Stimulated activated CD8-positive, alpha-beta memory T cell treated with anti-CD3 and anti-CD28 coated beads, Interleukin-12 subunit alpha, Interleukin-12 subunit beta, amount 100 ng/mL, for 1 hour (primary cell): Measurements from ENCODE around the gene SMYD4.
"Not testable (repeated sequence)": the region's sequence is repeated elsewhere in the genome, so short reads cannot be mapped to it uniquely, and the experiment has no call there.

Experiments used
- DNase-seq: peaks from one replicate; pipeline ENCODE4 v3.0.0-alpha.2; 2020; ENCODE audit warnings: low read depth

SMYD4 gene

DNA sequence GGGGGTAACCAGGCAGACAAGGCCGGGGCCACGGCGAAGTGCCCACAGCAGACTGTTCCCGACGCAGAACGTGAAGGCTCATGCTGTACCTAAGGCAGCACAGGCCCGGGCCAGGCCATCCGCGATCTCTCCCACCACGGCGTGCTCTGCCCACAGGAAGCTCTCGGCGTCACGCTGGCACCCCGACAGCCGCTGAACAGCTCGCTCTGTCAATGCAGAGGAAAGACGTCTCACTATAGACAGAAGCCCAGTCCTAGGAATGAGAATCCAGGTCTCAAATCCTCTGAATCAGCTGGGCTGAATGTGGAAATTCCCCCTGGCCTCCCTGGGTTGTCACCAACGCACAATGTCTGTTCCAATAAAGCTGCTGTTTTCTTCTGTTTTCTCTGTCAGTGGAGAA lies 46.4 kb downstream of the SMYD4 start:
- no peak for DNase-seq

GRCh38 chr17:1782171-1782567 lies 47.5 kb downstream of the SMYD4 start:
- no peak for DNase-seq

GRCh38 chr17:1779571-1780131 lies 50.1 kb downstream of the SMYD4 start:
- DNase-seq: no peak

- DNase-seq: no peak
These were observed 52.8 kb downstream of the SMYD4 start for GRCh38 chr17:1776857-1777256.

DNA sequence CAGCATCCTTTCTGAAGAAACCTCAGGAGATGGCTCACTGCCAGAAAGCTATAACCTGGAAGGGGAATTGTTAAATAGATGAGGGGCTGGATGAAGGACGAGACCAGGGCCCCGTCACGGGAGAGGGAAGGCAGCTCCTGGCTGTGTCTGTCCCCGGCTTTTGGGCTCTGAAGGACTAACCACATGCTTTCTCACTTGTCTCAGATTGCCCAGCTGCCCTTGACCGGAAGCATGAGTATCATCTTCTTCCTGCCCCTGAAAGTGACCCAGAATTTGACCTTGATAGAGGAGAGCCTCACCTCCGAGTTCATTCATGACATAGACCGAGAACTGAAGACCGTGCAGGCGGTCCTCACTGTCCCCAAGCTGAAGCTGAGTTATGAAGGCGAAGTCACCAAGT lies 53.4 kb downstream of the SMYD4 start:
- no peak for DNase-seq

DNA sequence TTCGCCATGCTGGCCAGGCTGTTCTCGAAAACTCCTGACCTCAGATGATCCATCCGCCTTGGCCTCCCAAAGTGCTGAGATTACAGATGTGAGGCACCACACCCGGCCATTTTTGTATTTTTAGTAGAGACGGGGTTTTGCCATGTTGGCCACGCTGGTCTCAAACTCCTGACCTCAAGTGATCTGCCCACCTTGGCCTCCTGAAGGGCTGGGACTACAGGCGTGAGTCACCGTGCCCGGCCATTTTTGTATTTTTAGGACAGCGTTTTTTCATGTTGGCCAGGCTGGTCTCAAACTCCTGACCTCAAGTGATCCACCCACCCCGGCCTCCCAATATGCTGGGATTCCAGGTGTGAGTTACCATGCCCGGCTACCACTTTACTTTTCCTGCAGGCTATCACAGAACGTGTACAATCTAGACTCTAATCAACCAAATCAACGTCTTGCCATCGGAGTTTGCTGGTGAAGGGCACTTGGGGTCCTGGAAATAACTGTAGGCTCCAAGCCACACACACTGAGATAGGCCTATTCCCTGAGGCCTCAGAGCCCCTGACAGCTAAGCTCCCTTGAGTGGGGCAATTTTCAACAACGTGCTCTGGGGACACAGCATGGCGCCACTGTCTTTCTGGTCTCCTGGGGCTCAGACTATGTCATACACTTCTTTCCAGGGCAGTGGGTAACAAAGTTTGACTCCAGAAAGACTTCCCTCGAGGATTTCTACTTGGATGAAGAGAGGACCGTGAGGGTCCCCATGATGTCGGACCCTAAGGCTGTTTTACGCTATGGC lies 55.1 kb downstream of the SMYD4 start:
- no peak for DNase-seq

GRCh38 chr17:1773696-1774181 lies 56.0 kb downstream of the SMYD4 start:
- no peak for DNase-seq

GRCh38 chr17:1773000-1773695 lies 56.6 kb downstream of the SMYD4 start:
- not testable (repeated sequence) for DNase-seq

DNA sequence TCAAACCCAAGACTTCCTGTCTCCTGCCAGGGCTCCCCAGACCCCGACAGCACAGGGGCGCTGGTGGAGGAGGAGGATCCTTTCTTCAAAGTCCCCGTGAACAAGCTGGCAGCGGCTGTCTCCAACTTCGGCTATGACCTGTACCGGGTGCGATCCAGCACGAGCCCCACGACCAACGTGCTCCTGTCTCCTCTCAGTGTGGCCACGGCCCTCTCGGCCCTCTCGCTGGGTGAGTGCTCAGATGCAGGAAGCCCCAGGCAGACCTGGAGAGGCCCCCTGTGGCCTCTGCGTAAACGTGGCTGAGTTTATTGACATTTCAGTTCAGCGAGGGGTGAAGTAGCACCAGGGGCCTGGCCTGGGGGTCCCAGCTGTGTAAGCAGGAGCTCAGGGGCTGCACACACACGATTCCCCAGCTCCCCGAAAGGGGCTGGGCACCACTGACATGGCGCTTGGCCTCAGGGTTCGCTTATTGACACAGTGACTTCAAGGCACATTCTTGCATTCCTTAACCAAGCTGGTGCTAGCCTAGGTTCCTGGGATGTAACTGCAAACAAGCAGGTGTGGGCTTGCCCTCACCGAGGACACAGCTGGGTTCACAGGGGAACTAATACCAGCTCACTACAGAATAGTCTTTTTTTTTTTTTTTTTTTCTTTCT lies 59.8 kb downstream of the SMYD4 start:
- no peak for DNase-seq

GRCh38 chr17:1767358-1767757 lies 62.3 kb downstream of the SMYD4 start:
- no peak for DNase-seq

GRCh38 chr17:1766382-1767135 lies 63.1 kb downstream of the SMYD4 start:
- no peak for DNase-seq

- DNase-seq: no peak
These were observed 64.1 kb downstream of the SMYD4 start for GRCh38 chr17:1765576-1765975.

DNA sequence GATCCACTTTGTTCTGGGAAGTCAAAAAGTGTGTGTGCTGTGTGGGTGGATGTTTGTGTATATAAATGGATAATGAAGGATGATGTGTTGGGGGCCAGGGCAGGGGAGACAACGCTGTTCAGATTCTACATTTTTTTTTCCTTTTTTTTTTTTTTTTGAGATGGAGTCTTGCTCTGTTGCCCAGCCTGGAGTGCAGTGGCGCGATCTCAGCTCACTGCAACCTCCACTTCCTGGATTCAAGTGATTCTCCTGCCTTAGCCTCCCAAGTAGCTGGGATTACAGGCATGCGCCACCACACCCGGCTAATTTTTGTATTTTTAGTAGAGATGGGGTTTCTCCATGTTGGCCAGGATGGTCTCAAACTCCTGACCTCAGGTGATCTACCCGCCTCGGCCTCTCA lies 65.0 kb downstream of the SMYD4 start:
- not testable (repeated sequence) for DNase-seq

DNA sequence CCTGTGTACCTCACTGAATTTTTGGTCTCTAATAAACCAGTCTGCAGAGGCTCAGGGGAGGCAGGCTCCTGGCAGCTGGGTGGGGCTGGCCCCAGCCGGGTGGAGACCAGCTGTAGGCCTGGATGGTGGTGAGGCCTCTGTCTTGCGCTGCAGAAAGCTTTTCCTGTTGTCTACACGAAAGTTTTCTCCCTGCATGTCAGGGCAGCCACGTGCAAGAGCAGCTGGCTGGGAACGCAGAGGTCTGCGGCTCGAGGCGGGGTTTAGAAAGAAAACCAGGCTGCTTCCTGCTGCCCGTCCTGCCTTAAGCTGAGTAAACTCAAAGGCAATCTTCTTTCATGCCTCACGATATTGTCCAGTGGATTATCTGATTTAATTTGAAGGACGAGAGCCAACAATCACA lies 65.4 kb downstream of the SMYD4 start:
- peak; percentile 42 for DNase-seq

GRCh38 chr17:1762901-1763898 lies 66.5 kb downstream of the SMYD4 start:
- no peak for DNase-seq

DNA sequence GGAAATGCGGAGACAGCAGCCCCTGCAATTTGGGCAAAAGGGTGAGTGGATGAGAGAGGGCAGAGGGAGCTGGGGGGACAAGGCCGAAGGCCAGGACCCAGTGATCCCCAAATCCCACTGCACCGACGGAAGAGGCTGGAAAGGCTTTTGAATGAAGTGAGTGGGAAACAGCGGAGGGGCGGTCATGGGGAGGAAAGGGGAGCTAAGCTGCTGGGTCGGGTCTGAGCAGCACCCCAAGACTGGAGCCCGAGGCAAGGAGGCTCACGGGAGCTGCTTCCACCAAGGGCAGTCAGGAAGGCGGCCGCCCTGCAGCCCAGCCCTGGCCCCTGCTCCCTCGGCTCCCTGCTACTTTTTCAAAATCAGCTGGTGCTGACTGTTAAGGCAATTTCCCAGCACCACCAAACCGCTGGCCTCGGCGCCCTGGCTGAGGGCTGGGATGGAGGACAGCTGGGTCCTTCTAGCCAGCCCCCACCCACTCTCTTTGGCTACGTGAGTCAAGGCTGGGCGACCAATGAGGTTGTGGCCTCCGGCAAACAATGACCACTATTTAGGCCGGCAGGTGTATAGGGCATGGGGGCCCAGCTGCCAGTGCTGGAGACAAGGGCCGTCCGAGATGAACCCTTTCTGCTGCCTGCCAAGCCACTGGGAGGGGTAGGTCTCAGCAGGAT lies 67.3 kb downstream of the SMYD4 start:
- DNase-seq: no peak

- DNase-seq: no peak
These were observed 70.2 kb downstream of the SMYD4 start for GRCh38 chr17:1759529-1759928.

GRCh38 chr17:1758807-1759206 lies 70.9 kb downstream of the SMYD4 start:
- no peak for DNase-seq

DNA sequence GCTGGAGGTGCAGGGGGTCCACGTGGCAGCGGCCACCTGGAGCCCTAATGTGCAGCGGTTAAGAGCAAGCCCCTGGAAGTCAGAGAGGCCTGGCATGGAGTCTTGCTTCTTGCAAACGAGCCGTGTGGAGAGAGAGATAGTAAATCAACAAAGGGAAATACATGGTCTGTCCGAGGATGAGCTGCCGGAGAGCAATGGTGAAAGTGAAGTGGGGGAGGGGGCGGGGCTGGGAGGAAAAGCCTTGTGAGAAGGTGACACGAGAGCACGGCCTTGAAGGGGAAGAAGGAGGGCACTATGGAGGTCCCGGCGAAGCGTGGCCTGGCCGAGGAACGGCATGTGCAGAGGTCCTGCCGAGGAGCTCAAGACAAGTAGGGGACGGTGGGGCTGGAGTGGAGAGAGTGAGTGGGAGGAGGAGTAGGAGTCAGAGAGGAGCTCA lies 73.9 kb downstream of the SMYD4 start:
- DNase-seq: no peak

GRCh38 chr17:1755252-1755826 lies 74.4 kb downstream of the SMYD4 start:
- no peak for DNase-seq
